Neural cell (in vitro differentiated cells): ENCODE results near the gene RFTN1.

Source experiments
- CTCF ChIP-seq: fragments of 450-650 bp; IDR thresholded peaks from 2 replicates; pipeline ENCODE4 v1.5.1; 2014; ENCODE audit warnings: antibody characterized with exemption, mild to moderate bottlenecking, moderate library complexity; ENCODE audit not compliant: poor library complexity, severe bottlenecking
- POLR2AphosphoS5 ChIP-seq: IDR thresholded peaks from 2 replicates; pipeline ENCODE4 v1.6.1; 2012
- RAD21 ChIP-seq: fragments of 450-650 bp; conservative IDR thresholded peaks from 2 replicates; pipeline ENCODE4 v1.6.1; 2014; ENCODE audit warnings: antibody characterized with exemption, mild to moderate bottlenecking, moderate library complexity
- REST ChIP-seq: IDR thresholded peaks from 2 replicates; pipeline ENCODE4 v1.6.1; 2012; ENCODE audit warnings: borderline replicate concordance

- TF ChIP-seq CTCF (no peak), POLR2AphosphoS5 (no peak), REST (no peak), RAD21 (no peak)
Observed at GRCh38 chr3:16439848-16440708, 73.4 kb downstream of the RFTN1 start.
